Esophagus (tissue), 2 donors: Measurements from ENCODE around the gene FAM13A. TPM values are rescaled to one million over a fixed set of nuclear protein-coding genes. Genes with fewer than 3 reads are reported as not detected.
A peak's percentile ranks its signal among the peaks of the same experiment; 100 is the strongest.

Experiments used
- H3K27ac ChIP-seq, 2 donors: one replicate each; pipeline ENCODE4 v1.5.1; 2013; ENCODE audit warnings: low read depth in 2 of 2, mild to moderate bottlenecking in 2 of 2, inconsistent platforms in 1 of 2, low read length in 1 of 2, moderate library complexity in 1 of 2
- H3K27me3 ChIP-seq, 2 donors: one replicate each; pipeline ENCODE4 v1.6.1; 2013; ENCODE audit warnings: low read length in 2 of 2, control low read depth in 1 of 2, mild to moderate bottlenecking in 1 of 2; ENCODE audit not compliant: insufficient read depth in 2 of 2, control insufficient read depth in 1 of 2
- H3K36me3 ChIP-seq, 2 donors: one replicate each; pipeline ENCODE4 v1.6.1; 2013; ENCODE audit warnings: low read length in 1 of 2; ENCODE audit not compliant: control insufficient read depth in 2 of 2, insufficient read depth in 2 of 2
- H3K4me1 ChIP-seq, 2 donors: one replicate each; pipeline ENCODE4 v1.6.1; 2013; ENCODE audit warnings: low read length in 1 of 2; ENCODE audit not compliant: control insufficient read depth in 2 of 2, insufficient read depth in 2 of 2
- H3K4me3 ChIP-seq, 2 donors: one replicate each; pipeline ENCODE4 v1.5.1; 2013; ENCODE audit warnings: low read length in 2 of 2, mild to moderate bottlenecking in 2 of 2, low read depth in 1 of 2, moderate library complexity in 1 of 2
- H3K9me3 ChIP-seq, 2 donors: one replicate each; pipeline ENCODE4 v1.6.1; 2013; ENCODE audit warnings: mild to moderate bottlenecking in 2 of 2, low read depth in 1 of 2, low read length in 1 of 2, moderate library complexity in 1 of 2; ENCODE audit not compliant: control insufficient read depth in 2 of 2, insufficient read depth in 1 of 2
- WGBS, 2 donors: extraction: QIAGEN DNeasy Blood & Tissue Kit; methylation state at CpG; one replicate each; pipeline ENCODE4 v1.1.7; 2013; 5-methylcytosine and 5-hydroxymethylcytosine counted together
- polyA plus RNA-seq, 2 donors: library from polyadenylated mRNA; stranded (reverse); fragments of 200-250 nt; gene quantifications; one replicate each; pipeline ENCODE4 v1.2.3, GENCODE V29; 2013
- donor health status: healthy with polysubstance abuse.
- donor health status: Bipolar disorder and iron deficiency.

Gene FAM13A
- polyA plus RNA-seq, 2 donors: 2.5 to 2.7 TPM

DNA sequence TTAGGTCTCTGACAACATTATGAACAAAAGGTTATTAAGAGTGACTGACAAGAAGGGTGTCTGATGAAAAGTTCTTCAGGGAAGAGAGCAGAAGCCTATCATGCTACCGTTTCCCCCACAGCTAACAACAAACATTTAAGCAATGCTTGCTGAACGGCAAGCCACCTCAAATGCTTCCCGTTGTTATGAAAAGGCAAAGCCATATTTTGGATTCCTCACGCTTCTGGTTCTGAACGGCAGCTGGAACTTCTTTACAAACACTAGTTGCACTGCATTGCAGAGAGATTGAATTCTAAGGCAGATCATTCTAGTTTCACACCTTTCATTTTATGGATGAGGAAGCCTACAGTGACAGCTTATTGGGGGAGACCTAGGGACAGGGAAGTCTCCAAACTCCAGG is 310.8 kb downstream of the FAM13A start:
- H3K27me3 ChIP-seq: no peaks in the 10 kb centered on the region
- no peak overlapping the region for H3K27ac ChIP-seq
- H3K4me3 ChIP-seq: no peak overlapping the region
- no peaks in the 10 kb centered on the region for H3K9me3 ChIP-seq
- H3K36me3 ChIP-seq: peaks cover 0 to 7% of the 10 kb centered on the region in 2 donors
- WGBS, 2 donors: 68 to 70% methylated on average over 5 of the region's 5 CpGs
- H3K4me1 ChIP-seq: no peaks in the 10 kb centered on the region

DNA sequence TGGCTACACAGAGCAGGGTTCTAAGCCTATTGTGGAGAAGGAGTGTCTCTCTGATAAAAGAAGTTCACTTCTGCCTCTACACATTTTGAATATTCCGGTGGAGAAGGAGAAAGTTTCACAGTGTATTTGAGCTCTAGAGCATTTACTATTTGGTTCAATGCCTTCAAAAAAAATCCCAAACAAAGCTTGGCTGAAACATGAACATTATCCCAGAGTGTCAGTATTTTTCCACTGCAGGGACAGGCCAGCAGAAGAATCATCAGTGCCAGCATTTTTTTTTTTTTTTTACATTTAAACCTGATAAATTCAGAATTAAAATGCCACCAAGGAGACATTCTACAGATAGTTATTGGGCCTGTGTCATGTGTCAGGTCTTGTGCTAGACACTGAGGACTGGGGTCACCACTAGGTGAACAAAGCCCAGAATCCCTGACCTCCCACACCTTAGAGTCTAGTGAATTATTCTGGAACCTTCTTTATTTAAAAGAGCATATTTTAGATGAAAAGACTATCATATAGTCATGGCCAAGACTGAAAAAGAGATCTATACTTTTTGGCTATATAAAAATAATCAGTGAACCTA is 311.3 kb downstream of the FAM13A start:
- no peaks in the 10 kb centered on the region for H3K27me3 ChIP-seq
- H3K4me3 ChIP-seq: no peak overlapping the region
- WGBS, 2 donors: 39 to 52% methylated on average over 1 of the region's 1 CpG
- H3K36me3 ChIP-seq: peaks cover 0 to 7% of the 10 kb centered on the region in 2 donors
- H3K9me3 ChIP-seq: no peaks in the 10 kb centered on the region
- no peaks in the 10 kb centered on the region for H3K4me1 ChIP-seq
- no peak overlapping the region for H3K27ac ChIP-seq

DNA sequence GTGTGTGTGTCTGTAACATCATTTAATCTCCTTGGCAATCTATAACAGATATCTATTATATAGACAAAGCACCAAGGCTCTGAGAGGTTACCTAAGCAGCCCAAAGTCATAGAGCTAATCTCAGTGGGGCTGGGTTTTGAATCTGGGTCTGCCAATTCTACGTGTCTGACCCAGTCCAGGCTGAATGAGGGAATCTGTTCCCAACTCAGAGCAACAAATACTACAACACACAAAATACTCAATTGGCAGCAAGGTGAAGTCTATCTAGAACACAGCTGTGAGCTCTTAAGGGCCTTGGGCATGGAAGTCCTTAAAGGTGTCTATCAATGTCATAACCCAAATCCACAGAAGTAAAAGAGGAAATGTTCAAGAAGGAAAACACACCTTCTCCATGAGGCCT is 311.8 kb downstream of the FAM13A start:
- H3K4me3 ChIP-seq: no peak overlapping the region
- no peak overlapping the region for H3K27ac ChIP-seq
- no peaks in the 10 kb centered on the region for H3K27me3 ChIP-seq
- no peaks in the 10 kb centered on the region for H3K9me3 ChIP-seq
- WGBS, 2 donors: 86 to 90% methylated on average over 1 of the region's 1 CpG
- peaks cover 0 to 3% of the 10 kb centered on the region in 2 donors for H3K36me3 ChIP-seq
- H3K4me1 ChIP-seq: no peaks in the 10 kb centered on the region

DNA sequence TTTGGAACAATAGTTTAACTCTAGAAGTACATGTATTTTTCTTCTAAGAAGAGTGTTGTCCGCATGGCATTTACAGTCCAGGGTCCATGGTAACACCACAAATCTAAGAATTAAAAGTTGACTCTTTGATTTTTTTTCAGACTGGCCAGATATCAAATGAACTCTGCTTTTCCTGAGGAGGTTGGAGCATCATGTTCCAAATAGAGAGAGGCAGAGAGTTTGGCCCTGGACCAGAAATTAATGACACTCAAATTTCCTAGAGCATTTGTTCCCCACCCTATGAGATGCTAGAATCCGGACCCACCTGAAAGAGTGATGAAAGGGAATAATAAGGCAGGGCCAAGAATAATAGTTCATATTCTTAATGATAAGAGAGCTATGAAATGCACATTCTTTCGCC is 312.4 kb downstream of the FAM13A start:
- Histone ChIP-seq H3K9me3 (no peaks in the 10 kb centered on the region), H3K4me1 (no peaks in the 10 kb centered on the region), H3K36me3 (peaks cover 0 to 3% of the 10 kb centered on the region in 2 donors), H3K27me3 (no peaks in the 10 kb centered on the region), H3K4me3 (no peak overlapping the region), H3K27ac (no peak overlapping the region)
- 89 to 92% methylated on average over 3 of the region's 3 CpGs for WGBS, 2 donors

DNA sequence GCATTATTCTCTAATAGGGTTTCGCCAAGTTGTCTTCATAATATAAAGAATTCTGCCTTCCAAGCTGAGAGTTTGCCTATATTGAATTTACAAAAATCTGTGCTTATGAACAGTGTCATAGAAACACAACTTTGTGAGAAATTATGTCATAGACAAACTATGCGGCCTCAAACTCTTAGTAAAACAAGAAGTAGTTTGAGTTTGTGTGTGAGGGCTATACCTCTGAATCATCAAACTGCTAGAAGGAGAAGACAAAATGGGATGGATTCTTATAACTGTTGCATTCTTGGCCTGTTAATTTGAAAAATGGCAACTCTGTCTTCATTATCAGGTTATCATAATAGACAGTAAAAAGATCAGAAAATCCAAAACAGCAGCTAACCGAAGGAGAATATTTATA is 313.3 kb downstream of the FAM13A start:
- Histone ChIP-seq H3K36me3 (peaks cover 0 to 1% of the 10 kb centered on the region in 2 donors), H3K27ac (no peak overlapping the region), H3K4me3 (no peak overlapping the region), H3K27me3 (no peaks in the 10 kb centered on the region), H3K9me3 (no peaks in the 10 kb centered on the region), H3K4me1 (no peaks in the 10 kb centered on the region)
- 94% methylated on average over 3 of the region's 3 CpGs for WGBS, 2 donors

DNA sequence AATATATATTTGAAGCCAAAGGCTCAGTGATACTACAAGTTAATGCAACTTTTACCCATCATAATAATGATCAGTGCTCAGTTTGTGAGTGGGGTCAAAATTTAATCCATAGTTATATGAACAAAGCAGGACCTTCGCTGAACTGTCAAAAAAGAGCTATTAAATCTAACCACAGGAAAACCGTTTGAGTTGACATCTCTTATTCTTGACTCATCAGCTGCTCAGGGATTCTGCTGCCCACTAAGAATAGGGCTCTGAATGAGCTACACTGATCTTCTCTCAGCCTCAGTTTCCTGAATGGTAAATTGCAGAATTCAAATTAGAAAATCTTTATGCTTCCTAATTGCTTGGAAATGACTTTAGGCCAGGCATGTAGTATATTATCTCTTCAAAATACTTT is 314.4 kb downstream of the FAM13A start:
- WGBS, 2 donors: 60 to 66% methylated on average over 2 of the region's 2 CpGs
- Histone ChIP-seq H3K27ac (no peak overlapping the region), H3K36me3 (no peaks in the 10 kb centered on the region), H3K4me1 (peaks cover 0 to 1% of the 10 kb centered on the region in 2 donors), H3K4me3 (no peak overlapping the region), H3K27me3 (no peaks in the 10 kb centered on the region), H3K9me3 (no peaks in the 10 kb centered on the region)

DNA sequence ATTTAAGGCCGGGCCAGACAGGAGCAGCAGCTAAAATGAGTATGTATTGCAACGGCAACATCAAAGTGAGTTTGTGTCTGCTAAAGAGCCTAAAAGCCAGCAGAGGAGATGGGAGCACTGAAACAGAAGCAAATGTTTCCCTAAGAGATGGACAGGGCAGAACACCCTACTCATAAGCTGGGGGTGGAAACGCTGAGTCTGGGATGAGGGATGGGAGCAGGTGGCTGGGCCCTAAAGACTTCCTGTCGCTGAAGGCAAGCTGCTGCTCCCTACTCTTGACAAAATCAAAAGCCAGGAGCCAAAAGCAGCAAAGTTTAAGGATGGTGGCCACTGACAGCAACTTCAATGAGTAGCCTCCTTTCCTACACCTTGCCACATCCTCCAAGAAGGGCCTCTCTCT is 318.8 kb downstream of the FAM13A start:
- Histone ChIP-seq H3K27me3 (no peaks in the 10 kb centered on the region), H3K4me1 (peaks cover 1 to 3% of the 10 kb centered on the region in 2 donors), H3K36me3 (no peaks in the 10 kb centered on the region), H3K4me3 (no peak overlapping the region), H3K9me3 (no peaks in the 10 kb centered on the region), H3K27ac (no peak overlapping the region)
- WGBS, 2 donors: 86 to 95% methylated on average over 4 of the region's 4 CpGs

DNA sequence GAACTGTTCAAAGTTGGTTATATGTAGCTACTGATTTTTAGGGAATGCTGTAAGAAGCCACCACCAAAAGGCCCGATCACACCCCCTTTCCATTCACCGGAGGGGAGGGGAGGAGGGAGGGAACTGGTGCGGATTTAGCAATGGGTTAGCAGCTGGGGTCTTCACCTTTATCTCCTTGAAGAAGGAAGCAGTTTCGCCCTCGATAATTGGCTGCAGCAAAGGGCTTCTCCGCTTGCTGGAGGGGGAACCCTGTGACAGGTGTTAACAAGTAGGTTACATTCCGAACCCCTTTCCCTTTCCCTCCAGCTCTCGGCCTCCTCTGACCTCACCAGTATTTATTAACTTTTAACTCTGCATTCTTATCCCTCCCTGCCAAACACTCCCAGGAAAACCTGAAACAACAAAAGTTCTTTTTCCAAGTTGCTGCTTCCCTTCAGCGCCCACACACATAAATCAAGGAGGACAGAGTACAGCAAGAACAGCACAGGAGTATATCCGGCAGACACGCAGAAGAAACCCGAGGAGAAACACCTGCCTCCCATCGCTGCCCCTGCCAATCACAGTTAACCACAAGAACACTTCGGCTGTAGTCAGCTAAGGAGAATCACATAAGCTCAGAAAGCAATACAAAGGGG is 319.6 kb downstream of the FAM13A start:
- Histone ChIP-seq H3K27me3 (no peaks in the 10 kb centered on the region), H3K4me1 (peaks cover 1 to 3% of the 10 kb centered on the region in 2 donors), H3K27ac (peak overlapping the region in 1 of 2 donors; percentile 3), H3K36me3 (no peaks in the 10 kb centered on the region), H3K9me3 (no peaks in the 10 kb centered on the region), H3K4me3 (no peak overlapping the region)
- WGBS, 2 donors: 47 to 64% methylated on average over 14 of the region's 14 CpGs

DNA sequence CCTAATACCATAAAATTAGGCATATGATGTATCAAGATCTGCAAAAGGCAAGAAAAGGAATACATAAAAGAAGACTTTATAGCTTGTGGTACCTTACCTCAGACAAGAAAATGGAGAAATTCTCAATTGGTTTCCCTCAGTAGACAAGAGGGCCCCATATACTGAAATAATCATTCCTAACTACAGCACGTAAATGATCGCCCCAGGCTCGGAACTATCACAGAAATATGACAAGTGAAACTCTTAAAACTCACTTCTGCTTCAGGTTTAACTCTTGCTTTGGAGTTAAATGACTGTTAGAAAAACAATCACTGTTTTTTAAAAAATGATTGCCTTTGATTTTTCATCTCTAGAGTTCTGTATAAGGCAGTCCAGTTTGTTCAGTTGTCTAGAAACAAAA is 320.7 kb downstream of the FAM13A start:
- Histone ChIP-seq H3K36me3 (no peaks in the 10 kb centered on the region), H3K9me3 (no peaks in the 10 kb centered on the region), H3K4me1 (peaks cover 1 to 3% of the 10 kb centered on the region in 2 donors), H3K27ac (no peak overlapping the region), H3K27me3 (no peaks in the 10 kb centered on the region), H3K4me3 (no peak overlapping the region)
- WGBS, 2 donors: 88 to 92% methylated on average over 3 of the region's 3 CpGs

DNA sequence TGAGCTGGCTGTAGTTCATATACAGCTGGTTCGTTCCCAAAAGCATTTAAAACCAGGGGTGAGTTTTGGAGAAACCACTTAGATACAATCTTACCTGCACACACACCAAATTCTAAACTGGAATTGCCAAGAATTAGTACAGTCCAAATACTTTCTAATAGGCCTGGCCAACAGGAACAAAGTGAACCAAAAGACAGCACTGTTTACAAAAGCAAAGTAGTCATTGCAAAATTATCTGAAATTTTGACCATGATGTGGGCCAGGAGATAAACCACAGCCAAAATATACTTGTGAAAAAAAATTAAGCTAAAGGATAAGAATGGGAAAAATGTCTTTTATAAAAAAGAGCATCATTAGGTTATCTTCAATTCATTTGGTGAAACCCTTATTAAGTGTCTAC is 321.4 kb downstream of the FAM13A start:
- WGBS, 2 donors: 74 to 78% methylated on average over 1 of the region's 1 CpG
- peaks cover 1 to 3% of the 10 kb centered on the region in 2 donors for H3K4me1 ChIP-seq
- no peak overlapping the region for H3K27ac ChIP-seq
- no peak overlapping the region for H3K4me3 ChIP-seq
- H3K27me3 ChIP-seq: no peaks in the 10 kb centered on the region
- H3K36me3 ChIP-seq: no peaks in the 10 kb centered on the region
- no peaks in the 10 kb centered on the region for H3K9me3 ChIP-seq
